ENCODE results near the gene VIPR2.

VIPR2 gene

DNA sequence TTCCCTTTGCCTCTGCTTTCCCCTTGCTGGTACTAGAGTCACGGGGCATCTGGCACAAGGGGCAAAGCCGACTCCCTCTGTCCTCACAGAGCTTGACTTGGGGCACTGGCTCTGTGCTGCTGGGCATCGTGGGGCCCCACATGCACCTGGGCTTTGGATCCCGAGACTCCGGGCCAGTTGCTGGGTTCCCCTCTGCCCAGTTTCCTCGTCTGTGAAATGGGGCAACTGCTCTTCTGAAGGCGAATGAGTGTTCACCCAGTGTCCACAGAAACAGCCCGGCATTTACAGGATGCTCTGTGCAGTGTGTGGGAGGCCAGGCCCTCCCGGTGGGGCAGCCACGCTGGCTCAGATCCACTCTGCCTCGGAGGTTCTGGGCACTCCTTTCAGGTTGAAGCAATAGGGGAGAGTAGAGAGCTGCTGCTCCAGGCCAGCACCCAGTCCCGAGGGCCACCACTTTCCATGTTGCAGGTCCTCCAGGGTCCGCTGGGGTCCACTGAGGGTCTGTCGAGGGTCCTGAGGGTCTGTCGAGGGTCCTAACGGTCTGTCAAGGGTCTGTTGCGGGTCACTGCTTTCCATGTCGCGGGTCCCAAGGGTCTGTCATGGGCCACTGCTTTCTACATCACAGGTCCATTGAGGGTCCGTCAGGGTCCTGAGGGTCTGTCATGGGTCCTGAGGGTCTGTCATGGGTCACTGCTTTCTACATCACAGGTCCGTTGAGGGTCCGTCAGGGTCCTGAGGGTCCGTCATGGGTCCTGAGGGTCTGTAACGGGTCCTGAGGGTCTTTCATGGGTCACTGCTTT is 103.6 kb downstream of the VIPR2 start:
- DNase-seq (ENCODE audit: low read depth in 2 of 2), result no peak

DNA sequence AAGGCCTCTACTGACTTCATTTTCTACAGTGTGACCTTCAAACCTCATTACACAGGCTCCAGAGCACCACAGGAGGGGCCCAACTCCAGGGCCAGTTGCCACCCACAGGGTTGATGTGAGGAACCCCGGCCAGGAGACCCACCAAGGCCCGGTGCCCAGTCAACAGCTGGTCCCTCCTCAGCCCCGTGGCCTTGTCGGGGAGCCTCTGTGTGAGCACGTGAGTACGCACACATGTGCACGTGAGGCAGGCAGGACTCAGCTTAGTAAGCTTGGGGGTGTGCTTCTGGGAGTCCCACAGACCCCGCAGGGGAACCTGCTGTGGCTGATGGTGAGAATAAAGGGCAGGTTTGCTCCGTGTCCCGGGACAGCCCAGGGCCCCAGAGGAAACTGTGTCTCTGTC is 104.5 kb downstream of the VIPR2 start:
- DNase-seq (ENCODE audit: low read depth in 2 of 2), result no peak

DNA sequence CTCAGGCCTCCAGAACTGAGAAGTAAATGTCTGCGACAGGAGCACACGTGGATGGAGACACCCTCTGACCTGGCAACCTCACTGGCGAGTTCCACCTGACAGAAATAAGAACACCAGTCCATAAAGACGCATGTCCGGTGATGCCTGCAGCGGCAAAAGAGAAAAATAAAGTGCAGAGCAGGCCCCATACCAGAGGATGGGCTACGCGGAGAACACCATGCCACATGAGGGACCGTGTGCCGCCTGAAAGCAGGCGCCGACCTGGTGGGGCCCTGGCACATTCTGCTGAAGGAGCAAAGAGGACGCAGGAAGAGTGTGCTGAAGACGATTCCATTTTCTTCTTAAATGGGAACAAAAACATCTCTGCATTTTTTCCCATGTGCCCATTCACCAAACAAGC is 105.0 kb downstream of the VIPR2 start:
- no peak for DNase-seq (ENCODE audit: low read depth in 2 of 2)

DNA sequence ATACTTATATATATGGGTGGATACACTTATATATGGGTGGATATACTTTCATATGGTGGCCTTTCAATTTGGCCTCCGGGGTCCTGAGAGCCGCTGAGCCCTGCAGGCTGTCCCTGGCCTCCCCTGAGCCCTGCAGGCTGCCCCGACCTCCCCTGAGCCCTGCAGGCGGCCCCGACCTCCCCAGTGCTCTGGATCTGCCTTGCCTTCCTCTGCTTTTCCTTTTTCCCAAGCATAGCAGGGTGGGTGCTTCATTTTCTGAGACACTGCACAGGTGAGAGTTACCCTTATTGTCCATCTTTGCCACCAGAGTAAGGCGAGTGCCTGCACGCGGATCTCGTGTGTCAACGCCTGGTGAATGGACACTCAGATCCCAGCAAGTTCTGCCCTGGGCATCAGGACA is 106.6 kb downstream of the VIPR2 start:
- DNase-seq (ENCODE audit: low read depth in 2 of 2), result no peak

DNA sequence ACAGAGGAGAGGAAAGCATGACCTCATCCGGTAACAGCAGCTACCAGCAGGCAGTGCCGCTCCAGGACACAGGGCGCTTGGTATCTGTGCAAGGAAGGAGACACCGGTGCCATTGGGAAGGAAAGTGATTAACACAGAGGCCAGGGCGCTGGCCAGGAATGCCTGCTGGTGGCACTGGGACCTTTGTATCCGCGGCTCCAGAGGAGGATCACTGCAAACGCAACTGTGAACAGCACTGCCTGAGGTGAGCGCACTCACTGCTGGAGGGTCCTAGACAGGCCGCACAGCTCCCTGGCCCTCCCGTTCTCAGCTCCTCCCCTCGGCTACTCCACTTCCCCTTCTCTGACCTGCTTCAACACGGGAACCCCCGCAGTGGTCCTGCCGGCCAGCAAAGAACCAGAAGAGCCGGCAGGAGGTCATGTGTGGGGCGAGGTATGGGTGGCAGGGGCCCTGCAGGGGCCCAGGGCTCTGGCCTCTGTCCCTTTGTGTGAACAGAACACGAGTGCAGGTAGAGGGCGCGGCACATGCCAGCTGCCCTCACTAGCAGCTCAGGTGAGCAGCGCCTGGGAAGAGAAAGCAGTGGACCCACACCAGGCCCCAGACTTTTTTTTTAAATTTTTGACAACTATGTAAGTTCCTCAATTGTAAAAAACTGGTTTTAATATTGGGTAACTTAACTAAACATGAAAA is 107.6 kb downstream of the VIPR2 start:
- DNase-seq (ENCODE audit: low read depth in 2 of 2), result no peak

DNA sequence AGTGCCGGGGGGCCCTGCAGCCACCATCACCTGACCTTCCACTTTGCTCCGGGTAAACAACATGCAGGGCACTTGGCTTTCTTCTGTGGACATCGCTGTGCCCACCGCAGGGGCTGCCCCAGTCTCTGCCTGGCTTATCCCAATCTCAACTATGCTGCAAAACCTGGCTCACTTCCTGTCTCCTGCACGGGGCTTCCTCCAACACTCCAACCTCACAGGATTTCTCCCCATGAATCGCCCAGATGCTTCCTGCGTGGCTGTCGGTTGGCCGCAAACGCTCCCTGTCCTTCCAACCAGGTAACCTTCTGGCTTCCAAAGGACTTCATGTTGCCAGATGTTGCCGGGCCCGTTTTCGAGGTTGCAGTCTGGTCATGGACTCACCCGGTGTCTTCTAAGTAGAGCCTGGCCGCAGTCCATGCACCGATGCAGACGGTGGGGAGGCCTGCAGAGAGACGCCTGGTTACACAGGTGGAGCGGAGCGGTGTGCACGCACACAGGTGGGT is 109.0 kb downstream of the VIPR2 start:
- no peak for DNase-seq (ENCODE audit: low read depth in 2 of 2)

DNA sequence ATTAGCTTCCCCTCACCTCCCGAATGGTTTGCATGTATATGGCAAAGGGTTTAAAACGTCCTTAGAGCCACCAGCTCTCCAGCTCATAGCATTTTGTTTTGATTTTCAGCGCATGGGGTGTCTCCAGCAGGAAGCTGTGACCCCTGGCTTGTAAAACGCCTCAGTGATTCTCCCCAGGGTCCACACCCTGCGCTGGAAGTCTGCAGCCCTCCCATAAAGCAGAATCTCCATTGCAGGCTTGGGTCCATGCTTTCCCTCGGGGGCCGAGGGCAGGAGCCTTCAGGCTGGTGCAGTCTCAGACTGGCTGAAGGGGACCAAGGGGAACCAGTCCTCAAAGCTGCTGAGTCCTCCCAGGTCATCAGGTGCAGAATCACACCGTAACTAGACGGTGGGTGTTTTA is 109.7 kb downstream of the VIPR2 start:
- DNase-seq (ENCODE audit: low read depth in 2 of 2), result no peak

DNA sequence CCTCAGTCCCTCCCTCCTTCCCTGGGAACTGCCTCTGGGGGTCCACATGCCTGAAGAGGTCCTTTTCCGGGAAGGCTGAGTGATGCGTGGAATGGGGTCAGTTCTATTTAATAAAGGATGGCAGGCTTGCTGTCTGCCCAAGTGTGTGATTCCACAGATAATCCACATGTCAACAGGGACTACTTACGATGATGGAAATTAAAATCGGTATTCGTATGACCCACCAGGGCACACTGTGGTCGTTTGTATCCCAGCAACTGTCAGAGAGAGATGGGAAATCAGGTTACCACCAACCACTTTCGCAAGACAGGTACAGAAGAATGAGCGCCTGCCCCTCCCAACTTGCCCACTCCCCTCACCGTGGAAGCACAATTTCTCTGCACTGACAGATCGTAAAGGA is 110.3 kb downstream of the VIPR2 start:
- DNase-seq (ENCODE audit: low read depth in 2 of 2), result no peak

DNA sequence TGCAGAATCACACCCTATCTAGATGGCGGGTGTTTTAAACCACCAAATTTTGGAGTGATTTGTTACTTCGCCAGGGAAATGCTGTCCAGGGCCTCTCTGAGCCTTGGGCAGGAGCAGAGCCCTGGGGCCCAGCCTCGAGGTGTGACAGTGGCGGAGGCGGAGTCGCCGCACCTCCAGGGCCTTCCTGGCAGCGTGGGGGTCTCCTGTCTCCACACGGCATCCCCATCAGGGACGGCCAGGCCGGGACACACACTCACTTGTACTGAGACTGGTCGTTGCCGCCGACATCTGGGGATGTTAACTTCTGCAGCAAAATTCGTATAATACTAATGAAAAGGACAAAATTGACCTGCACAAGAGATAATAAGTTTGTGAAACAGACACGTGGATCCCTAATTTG is 110.7 kb downstream of the VIPR2 start:
- DNase-seq (ENCODE audit: low read depth in 2 of 2), result no peak

DNA sequence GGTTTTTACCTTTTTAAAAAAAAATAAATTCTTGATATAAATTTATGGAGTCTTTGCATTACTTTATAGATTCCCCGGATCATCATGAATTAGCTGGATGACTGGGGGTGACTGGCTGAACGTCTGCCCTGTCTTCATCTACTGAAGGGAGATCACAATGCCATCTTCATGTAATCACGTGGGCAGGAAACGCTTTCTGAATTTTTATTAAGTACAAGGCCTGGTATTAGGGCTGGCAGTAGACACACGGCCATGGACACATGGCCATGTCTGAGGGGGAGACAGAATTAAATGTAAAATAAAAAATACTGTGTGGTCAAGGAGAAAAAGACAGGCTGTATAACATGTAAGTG is 111.2 kb downstream of the VIPR2 start:
- no peak for DNase-seq (ENCODE audit: low read depth in 2 of 2)

DNA sequence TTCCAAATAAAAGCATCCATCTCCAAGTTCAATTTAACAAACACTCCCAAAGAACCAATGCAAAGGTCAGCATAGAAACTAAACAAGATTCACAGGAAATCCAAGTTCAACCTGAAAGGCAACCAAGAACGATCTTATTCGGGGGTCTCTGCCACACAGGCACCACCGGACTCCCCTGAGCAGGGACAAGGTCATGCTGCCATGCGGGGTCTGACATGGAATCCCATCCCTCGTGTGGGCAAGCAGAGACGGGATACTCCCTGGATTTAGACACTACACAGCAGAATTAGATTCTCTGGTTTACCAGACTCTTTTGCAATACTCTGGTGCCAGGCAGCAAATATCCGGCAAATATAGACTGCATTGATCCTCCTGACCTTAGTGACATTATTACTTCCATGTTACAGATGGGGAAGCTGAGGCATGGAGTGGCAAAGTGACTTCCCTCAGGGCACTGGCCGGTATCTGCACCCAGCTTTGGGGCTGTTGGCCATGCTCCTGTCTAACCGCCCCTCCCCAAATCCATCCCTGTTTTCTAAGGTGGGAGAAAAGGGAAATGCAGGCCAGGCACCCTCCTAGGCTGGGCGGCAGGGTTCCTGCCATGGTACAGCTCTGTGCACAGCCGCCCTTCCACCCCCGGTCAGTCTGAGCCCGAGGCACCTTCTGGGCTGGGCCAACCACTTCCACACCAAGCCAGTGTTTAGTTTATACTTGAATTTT is 111.8 kb downstream of the VIPR2 start:
- DNase-seq (ENCODE audit: low read depth in 2 of 2), result no peak

DNA sequence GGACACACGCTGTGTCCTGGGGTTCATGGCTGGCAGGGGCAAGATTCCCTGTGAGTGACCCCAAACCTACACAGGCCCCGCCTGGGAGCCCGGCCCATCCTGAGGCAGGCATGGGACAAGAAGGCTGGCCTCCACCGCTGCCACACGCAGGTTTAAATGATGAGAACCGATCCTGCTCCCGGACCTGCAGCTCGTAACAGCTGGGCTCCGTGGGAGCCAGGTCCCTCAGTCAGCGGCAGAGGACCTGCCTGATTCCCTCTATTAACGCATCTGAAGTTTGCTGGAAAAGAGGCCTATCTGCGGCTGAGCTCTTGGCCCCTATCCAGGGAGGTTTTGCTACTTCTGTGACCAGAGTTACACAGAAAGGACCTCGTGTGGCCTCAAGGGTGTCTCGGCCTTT is 112.3 kb downstream of the VIPR2 start:
- no peak for DNase-seq (ENCODE audit: low read depth in 2 of 2)

DNA sequence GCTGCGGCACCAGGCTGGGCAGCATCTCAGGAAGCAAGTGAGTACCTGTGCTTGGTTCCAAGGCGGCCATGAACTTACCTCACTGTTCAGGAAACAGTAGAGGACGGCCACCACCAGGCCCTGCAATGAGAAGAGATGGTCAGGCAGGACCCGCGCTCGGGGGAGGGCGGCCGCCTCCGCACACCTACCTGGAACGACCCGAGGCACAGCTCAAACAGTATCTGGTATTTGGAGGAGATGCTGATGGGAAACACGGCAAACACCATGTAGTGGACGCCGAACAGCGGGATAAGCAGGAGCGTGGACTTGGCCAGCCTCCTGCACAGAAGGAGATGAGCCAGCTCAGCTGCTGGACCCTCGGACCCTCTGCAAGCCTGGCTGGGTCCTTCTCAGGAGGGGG is 112.9 kb downstream of the VIPR2 start:
- no peak for DNase-seq (ENCODE audit: low read depth in 2 of 2)

DNA sequence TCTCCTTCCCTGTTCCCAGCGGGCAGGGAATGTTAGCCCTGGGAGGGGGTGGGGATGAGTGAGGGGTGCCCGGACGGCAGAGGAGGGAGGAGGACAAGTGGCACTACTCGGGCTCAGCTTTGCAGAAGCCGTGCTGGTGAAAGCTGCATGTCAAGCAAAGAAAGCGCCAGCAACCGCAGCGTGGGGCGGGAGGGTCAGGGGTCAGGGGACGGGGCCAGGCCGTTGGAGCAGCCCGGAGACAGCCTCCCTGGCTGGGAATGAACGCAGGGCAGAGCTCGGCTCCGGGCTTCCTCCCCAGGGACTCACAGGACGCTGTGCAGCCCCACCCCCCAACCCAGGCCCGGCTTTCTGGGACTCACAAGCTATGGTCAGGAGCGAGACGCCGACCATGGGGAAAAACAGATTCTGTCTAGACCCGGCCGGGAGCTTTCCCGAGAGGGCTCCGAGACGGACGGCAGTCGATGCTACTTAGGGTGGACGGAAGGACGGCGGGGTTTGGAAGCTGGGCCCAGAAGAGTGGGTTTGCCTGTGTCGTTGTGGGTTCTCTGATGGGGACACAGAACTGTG is 113.4 kb downstream of the VIPR2 start:
- DNase-seq (ENCODE audit: low read depth in 2 of 2), result no peak

DNA sequence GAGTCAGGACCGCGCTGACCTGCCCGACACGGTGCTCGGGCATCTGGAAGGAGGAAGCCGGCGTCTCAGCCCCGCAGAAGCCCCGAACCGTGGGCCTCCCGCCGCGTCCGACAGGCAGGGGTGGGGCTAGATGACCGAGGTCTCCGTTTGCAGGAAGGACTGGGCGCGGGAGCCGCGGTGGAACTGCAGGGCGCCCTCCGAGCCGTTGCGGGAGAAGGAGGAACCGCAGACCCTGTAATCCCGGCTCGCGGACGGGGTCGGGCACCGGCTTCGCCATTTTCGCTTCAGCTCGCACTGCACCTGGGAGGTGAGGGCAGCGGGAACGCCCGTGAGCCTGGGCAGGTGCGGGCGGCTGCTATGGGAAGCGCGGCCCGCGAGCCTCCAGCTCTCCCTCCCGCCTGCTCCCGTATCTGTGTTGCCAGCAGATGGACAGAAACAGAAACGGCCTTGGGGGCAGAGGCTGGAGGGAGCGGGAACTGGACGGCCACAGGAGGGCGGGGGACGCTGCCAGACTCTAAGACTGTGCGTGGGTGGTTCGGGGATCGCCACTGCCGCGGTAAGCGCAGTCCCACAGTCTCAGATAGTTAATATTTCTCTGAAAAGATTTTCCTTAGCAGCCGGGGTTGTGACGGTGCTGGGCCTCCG is 114.1 kb downstream of the VIPR2 start:
- no peak for DNase-seq (ENCODE audit: low read depth in 2 of 2)

DNA sequence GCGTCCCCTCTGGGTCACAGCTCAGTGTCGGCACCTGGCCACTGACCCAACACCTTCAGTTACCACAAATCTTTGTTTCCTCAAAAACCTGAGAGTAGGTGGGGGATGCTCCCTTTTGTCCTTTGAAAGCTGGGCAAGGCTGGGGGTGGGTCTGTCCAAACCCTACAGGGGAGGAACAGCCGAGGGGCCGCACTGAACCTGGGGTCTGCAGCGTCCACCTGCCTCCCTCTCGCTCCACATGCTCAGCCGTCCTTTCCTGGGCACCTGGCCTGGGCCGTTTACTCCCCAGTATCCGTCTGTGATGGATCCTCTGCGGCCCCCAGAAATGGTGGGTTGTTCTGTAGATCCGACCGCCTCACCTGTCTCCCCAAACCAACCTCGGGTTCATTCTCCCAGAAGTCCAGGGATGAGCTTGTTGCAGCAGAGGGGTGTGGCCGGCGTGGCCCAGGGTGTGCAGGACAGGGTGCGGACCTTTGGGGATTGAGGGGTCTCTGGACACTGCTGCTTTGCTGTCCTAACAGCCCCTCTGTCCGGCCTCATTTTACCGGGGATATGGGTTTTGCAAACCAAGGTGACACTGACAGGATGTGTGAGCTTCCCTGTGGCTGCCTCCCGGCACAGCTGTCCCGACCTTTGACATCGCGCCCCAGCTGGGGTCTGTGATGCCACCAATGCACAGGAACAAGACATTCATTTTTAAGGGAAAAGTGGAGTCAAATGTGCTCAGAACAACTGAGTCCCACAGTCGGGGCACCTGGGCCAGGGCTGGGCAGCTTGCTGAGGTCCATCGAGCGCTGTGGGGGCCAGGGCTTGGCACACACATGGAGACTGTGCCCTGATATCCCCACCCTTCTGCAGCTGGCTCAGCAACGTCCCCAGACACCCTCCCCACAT is 115.9 kb downstream of the VIPR2 start:
- no peak for DNase-seq (ENCODE audit: low read depth in 2 of 2)

DNA sequence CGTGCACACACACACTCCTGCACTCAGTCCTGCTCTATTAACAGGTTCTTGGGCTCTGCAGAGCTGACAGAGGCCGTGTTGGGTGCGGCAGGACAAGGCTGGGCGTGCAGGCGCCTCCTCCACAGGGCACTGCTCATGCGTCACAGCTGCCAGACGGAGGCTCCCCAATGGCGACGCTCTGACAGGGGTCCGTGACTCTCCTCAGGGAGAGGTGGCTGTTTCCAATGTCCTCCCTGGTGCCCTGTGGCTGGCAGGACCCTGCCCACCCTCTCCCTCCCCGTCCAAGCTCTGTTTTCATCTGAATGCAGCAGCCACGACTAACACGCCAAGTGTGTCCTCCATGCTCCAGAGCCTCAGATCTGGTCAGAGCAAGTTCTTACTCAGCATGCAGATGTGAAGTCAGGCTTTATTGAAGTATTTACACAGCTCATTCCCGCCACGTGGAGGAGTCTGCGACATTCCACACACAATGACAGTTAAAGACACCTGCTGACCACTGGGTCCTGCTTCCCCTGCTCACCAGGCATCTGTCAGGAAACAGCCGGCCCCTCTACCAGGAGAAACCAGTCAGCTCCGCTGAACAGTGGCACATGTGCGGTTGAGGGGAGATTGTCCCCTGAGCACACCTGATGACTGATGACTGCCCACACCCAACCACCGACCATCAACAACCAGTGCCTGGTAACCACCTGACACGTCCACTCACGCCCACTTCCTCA is 116.7 kb downstream of the VIPR2 start:
- no peak for DNase-seq (ENCODE audit: low read depth in 2 of 2)

DNA sequence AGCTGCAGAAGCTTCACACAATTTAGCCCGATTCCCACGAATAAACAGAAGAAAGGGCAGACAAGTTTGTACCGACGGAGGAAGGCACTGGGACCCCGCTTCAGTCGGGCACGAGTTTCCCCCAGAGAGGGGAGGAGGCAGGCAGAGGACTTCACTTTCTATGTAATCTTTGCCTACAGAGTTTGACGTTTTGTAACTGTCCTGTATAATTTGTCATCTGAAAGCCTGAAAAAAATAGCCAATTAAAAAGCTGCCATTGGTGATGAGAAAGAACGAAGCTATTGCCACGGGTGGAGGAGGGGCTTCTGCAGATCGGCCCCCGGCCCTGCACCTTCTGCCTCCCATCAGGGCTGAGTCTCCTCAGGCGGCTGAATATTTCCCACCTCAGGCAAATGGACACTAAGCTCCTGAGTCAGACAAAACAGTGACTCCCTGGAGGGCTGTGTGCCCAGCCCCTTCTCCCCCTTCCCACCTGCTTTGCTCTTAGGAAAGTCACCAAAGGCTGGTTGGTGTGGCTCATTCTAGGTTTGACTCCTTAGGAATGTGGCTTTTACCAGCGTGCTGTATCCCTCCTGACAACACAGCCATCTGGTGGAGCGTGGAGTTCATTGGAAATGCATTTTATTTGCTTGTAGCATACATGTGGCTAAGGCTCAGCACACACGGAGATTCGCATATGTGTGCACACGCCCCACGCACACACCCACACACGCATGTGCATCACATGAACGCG is 117.4 kb downstream of the VIPR2 start:
- no peak for DNase-seq (ENCODE audit: low read depth in 2 of 2)

DNA sequence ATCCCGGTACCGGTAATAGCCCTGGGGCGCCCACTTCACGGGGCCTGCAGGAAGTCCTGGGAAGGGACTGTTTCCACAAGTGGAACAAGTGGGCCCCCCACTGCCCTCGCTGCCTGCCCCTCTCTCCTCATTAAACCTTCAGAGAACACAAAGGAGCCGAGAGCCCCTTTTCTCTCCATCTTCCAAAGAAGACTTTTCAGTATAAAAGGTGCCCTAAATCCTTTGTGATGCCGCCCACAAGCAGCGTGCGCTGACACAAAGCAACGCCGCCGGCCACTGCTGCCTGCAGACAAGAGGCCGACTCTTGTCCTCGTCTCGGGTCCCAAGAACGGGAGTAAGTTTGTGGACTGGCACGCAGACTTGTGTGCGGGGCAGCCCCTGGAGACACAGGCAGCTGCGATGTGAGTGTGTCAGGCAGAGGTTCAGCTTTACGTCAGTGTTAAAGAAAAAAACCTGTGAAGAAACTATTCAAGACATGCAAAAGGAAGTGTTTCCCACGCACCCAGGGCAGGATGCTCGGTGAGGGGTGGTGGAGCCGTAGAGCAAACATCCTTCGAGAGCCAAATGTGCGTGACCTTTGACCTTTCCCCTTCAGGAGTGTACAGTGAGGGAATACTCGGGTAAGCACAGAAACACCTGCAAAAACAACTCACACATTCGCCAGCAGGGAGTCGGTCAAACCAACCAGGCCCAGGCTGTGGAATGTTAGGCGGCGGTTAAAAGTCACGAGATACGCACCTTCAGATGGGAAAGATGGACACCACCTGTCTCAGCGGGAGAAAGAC is 118.2 kb downstream of the VIPR2 start:
- no peak for DNase-seq (ENCODE audit: low read depth in 2 of 2)
